Activated naive CD4-positive, alpha-beta T cell treated with anti-CD3 and anti-CD28 coated beads for 36 hours (primary cell): Measurements from ENCODE around the gene FGD6. TPM values are rescaled to one million over a fixed set of nuclear protein-coding genes. Genes with fewer than 3 reads are reported as not detected.
"Not testable (repeated sequence)": the region's sequence is repeated elsewhere in the genome, so short reads cannot be mapped to it uniquely, and the experiment has no call there.

Source experiments
- CTCF ChIA-PET: fragments of 350-600 bp; sonication (Branson Sonifier 250); formaldehyde crosslinking; loops from one replicate; lab custom pipeline; 2021; ENCODE audit warnings: antibody characterized with exemption; lab: Charles Lee
- DNase-seq: peaks from one replicate; pipeline ENCODE4 v3.0.0-alpha.2; 2020
- H3K27ac Mint-ChIP-seq: one replicate; pipeline ENCODE4 v1.8.0; 2021; ENCODE audit warnings: mild to moderate bottlenecking, mixed read lengths
- H3K27me3 Mint-ChIP-seq: one replicate; pipeline ENCODE4 v1.8.0; 2021; ENCODE audit warnings: low read depth, mixed read lengths
- H3K36me3 Mint-ChIP-seq: one replicate; pipeline ENCODE4 v1.8.0; 2021; ENCODE audit warnings: low read depth, mixed read lengths
- H3K4me1 Mint-ChIP-seq: one replicate; pipeline ENCODE4 v1.8.0; 2021; ENCODE audit warnings: low read depth, mixed read lengths
- H3K4me3 Mint-ChIP-seq: one replicate; pipeline ENCODE4 v1.8.0; 2021; ENCODE audit warnings: mild to moderate bottlenecking, moderate library complexity, mixed read lengths
- H3K9me3 Mint-ChIP-seq: one replicate; pipeline ENCODE4 v1.8.0; 2021; ENCODE audit warnings: mixed read lengths
- intact Hi-C: fragments of 100-400 bp; cut with micrococcal nuclease; formaldehyde crosslinking; loops from one replicate; pipeline ENCODE4 v1.15.1; 2023
- total RNA-seq, 2 experiments: library from RNA; stranded (reverse); gene quantifications; one replicate each; pipeline ENCODE4 v1.2.3, GENCODE V29; 2021

FGD6 gene
- total RNA-seq, 2 experiments from 2014 or later: 2.0 TPM

- no peak for DNase-seq
- Mint-ChIP-seq H3K27me3 (no peaks in the 10 kb centered on the region), H3K27ac (no peak overlapping the region), H3K4me3 (no peak overlapping the region), H3K4me1 (peaks cover 1% of the 10 kb centered on the region), H3K9me3 (no peaks in the 10 kb centered on the region), H3K36me3 (no peaks in the 10 kb centered on the region)
- intact Hi-C loops: no loop called here
- CTCF ChIA-PET: interaction anchor here (0.6 kb wide), 1 partner anchor 33 kb away, joined by 3 read pairs; no protein-coding TSS in a partner anchor
Measured at GRCh38 chr12:95150501-95150900, 66.8 kb downstream of the FGD6 start.

GRCh38 chr12:95147866-95148265, 69.4 kb downstream of the FGD6 start:
- no peaks in the 10 kb centered on the region for H3K36me3 Mint-ChIP-seq
- CTCF ChIA-PET: no interaction called here
- intact Hi-C loops: no loop called here
- no peaks in the 10 kb centered on the region for H3K27me3 Mint-ChIP-seq
- H3K27ac Mint-ChIP-seq: no peak overlapping the region
- H3K9me3 Mint-ChIP-seq: no peaks in the 10 kb centered on the region
- no peak for DNase-seq
- H3K4me1 Mint-ChIP-seq: peaks cover 1% of the 10 kb centered on the region
- H3K4me3 Mint-ChIP-seq: no peak overlapping the region

DNA sequence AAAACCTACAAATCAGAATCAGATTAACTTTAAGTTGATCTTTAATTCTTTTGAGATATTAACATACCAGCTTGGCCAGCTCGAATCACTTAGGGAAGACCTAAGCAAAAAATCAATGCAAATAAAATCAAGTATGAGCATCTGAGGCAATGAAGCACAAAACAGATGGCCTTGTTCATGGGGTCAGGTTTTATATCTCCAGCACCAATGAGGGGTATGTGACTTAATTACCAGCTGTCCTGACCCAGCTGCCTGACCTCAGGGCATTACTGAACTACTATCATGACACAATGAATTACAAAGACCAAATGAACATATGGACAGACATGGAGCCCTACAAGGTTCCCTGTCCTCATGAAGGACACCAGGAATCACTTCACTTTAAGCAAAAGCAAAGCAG, 70.5 kb downstream of the FGD6 start:
- no peaks in the 10 kb centered on the region for H3K36me3 Mint-ChIP-seq
- no peak overlapping the region for H3K27ac Mint-ChIP-seq
- no peaks in the 10 kb centered on the region for H3K9me3 Mint-ChIP-seq
- H3K4me1 Mint-ChIP-seq: peaks cover 1% of the 10 kb centered on the region
- no peak for DNase-seq
- CTCF ChIA-PET: interaction anchor here (1.1 to 1.9 kb wide), 2 partner anchors 16 to 30 kb away, joined by 3 to 4 read pairs; no protein-coding TSS in a partner anchor
- no peak overlapping the region for H3K4me3 Mint-ChIP-seq
- no peaks in the 10 kb centered on the region for H3K27me3 Mint-ChIP-seq
- intact Hi-C loops: no loop called here

GRCh38 chr12:95143621-95144205, 73.6 kb downstream of the FGD6 start:
- H3K9me3 Mint-ChIP-seq: no peaks in the 10 kb centered on the region
- no peak overlapping the region for H3K27ac Mint-ChIP-seq
- H3K4me1 Mint-ChIP-seq: peaks cover 1% of the 10 kb centered on the region
- no peaks in the 10 kb centered on the region for H3K27me3 Mint-ChIP-seq
- H3K36me3 Mint-ChIP-seq: no peaks in the 10 kb centered on the region
- intact Hi-C loops: no loop called here
- CTCF ChIA-PET: no interaction called here
- DNase-seq: no peak
- H3K4me3 Mint-ChIP-seq: no peak overlapping the region

DNA sequence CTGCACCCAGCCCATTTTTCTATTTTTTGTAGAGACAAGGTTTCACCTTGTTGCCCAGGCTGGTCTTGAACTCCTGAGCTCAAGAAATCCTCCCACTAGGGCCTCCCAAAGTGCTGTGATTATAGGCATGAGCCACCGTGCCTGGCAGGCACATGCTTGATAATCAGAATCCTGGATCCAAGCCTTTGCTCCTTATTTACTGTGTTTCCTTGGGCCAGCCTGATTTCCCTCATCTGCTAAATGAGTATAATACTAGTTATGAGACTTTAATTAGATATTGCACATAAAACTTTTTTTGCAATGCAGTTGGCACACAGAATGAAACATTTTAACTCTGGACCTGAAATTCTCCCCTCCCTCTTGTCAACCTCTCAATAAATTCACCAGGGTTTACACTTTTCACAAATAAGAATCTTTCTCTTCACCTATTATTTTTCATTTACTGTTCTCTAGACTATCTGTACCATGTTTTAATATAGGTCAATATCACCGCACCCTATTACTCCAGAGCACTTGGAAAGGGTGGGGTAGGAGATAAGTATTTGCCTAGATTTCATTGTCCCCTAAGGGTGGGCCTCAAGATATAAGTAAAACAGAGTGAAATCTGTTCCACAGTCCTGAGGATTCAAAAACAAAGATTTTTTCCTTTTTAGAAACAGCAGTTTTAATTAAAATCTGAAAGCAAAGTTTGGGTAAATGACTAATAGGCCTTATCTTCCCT, 74.7 kb downstream of the FGD6 start:
- H3K4me1 Mint-ChIP-seq: peaks cover 1% of the 10 kb centered on the region
- no peak overlapping the region for H3K4me3 Mint-ChIP-seq
- DNase-seq: no peak
- no peaks in the 10 kb centered on the region for H3K36me3 Mint-ChIP-seq
- intact Hi-C loops: no loop called here
- H3K27ac Mint-ChIP-seq: no peak overlapping the region
- H3K9me3 Mint-ChIP-seq: no peaks in the 10 kb centered on the region
- CTCF ChIA-PET: no interaction called here
- no peaks in the 10 kb centered on the region for H3K27me3 Mint-ChIP-seq

DNA sequence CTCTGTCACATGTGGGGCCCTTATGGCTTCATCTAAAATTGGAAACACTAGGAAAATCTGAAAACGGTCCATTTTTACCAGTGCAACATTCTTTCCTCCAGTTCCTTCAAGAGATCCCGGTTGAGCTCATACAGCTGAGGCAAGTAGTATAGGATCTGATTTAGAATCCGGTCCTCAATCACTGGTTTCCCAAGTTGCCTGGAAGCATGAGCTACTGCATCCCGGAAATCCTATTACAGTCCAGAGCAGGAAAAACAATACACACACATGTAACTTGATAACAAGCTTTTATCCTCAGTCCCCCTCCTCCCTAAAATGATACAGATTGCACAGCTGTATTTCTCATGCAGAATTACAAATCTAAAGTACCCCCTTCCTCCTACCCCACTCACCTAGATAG, 76.0 kb downstream of the FGD6 start:
- H3K27me3 Mint-ChIP-seq: no peaks in the 10 kb centered on the region
- no peak overlapping the region for H3K27ac Mint-ChIP-seq
- intact Hi-C loops: no loop called here
- no peak overlapping the region for H3K4me3 Mint-ChIP-seq
- CTCF ChIA-PET: no interaction called here
- H3K4me1 Mint-ChIP-seq: no peaks in the 10 kb centered on the region
- H3K36me3 Mint-ChIP-seq: no peaks in the 10 kb centered on the region
- no peak for DNase-seq
- no peaks in the 10 kb centered on the region for H3K9me3 Mint-ChIP-seq

GRCh38 chr12:95138031-95138430, 79.2 kb downstream of the FGD6 start:
- H3K4me3 Mint-ChIP-seq, H3K27me3 Mint-ChIP-seq, DNase-seq, H3K4me1 Mint-ChIP-seq, H3K9me3 Mint-ChIP-seq, H3K36me3 Mint-ChIP-seq, intact Hi-C loops, CTCF ChIA-PET, H3K27ac Mint-ChIP-seq: not testable (repeated sequence)

DNA sequence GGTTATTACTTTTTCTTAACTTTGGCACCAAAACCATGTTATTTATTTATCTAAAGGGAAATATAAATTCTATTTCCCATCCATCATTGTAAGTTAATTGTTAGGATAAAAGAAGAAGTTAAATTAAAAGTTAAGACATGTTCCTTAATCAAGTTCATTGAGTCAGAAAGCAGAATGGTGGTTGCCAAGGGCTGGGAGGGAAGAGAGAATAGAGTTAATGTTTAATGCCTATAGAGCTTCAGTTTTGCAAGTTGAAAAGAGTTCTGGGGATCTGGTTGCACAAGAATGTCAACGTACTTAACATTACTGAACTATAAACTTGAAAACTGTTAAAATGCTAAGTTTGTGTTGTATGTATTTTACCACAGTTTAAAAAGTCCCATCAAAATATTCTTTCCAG, 80.7 kb downstream of the FGD6 start:
- DNase-seq: no peak
- Mint-ChIP-seq H3K9me3 (no peaks in the 10 kb centered on the region), H3K27me3 (no peaks in the 10 kb centered on the region), H3K27ac (no peak overlapping the region), H3K4me3 (no peak overlapping the region), H3K36me3 (no peaks in the 10 kb centered on the region), H3K4me1 (no peaks in the 10 kb centered on the region)
- CTCF ChIA-PET: no interaction called here
- intact Hi-C loops: no loop called here

DNA sequence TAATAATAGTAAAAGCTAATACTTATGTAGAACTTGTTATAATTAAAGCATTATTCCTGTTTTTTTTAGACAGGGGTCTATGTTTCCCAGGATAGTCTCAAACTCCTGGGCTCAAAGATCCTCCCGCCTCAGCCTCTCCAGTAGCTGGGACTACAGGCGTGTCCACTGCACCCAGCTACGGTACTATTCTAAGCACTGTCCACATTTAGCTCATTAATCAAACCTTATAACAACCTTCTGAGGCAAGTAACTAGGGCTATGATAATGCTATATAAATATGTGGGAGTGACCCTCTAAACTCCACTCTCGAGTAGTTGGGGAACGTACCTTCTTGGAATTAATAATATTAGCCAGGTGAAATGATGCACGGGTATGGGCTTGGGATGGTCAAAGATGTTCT, 83.2 kb downstream of the FGD6 start:
- no peaks in the 10 kb centered on the region for H3K27me3 Mint-ChIP-seq

DNA sequence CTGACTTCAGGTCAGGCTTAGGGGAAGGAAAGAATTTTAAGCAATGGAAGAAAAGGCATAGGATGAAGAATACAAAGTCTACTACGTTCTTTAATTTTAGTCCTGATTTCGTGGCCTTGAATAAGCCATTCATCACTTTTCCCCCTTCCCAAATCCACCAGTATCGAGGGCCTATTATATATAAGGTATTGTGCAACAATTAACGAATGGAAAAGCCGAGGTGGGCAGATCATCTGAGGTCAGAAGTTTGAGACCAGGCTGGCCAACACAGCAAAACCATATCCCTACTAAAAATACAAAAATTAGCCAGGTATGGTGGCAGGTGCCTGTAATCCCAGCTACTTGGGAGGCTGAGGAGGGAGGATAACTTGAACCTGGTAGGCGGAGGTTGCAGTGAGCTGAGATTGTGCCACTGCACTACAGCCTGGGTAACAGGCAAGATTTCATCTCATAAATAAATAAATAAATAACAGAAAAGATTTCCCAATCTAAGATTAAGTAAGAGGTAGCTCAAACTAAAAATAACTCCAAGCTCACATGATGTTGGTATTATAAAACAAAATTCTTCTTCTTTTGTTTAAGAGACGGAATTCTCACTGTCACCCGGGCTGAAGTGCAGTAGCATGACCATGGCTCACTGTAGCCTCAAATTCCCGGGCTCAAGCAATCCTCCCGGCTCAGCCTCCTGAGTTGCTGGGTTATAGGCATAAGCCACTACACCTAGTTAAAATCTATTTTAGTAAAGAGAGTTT, 85.5 kb downstream of the FGD6 start:
- intact Hi-C loops: no loop called here

More for the DNA sequence above, 83.2 kb downstream of the FGD6 start:
- no peak overlapping the region for H3K4me3 Mint-ChIP-seq
- DNase-seq: no peak
- CTCF ChIA-PET: interaction anchor here (0.6 to 0.8 kb wide), 2 partner anchors 19 to 386 kb away, joined by 3 to 4 read pairs; no protein-coding TSS in a partner anchor
- intact Hi-C loops: no loop called here
- H3K4me1 Mint-ChIP-seq: no peaks in the 10 kb centered on the region
- no peaks in the 10 kb centered on the region for H3K9me3 Mint-ChIP-seq
- H3K36me3 Mint-ChIP-seq: no peaks in the 10 kb centered on the region
- H3K27ac Mint-ChIP-seq: no peak overlapping the region

DNA sequence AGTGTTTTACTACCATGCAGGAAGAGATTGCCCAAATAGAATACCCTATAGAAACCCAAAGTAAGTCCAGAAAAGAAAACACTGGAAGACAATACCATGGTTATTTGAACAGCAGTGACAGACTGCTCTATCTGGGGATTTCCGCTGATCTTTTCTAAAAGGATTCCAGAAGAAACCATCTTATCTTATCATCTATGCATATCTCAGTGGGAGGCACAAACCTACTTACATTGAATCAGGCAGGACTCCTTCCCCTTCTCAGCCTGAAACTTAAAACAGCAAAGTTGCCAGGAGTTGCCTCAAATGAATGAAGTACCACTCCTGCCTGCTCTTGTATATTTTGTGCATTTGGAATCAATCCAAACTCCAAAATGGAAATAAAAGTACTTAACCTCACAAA, 87.2 kb downstream of the FGD6 start:
- no peak for DNase-seq
- intact Hi-C loops: no loop called here
- Mint-ChIP-seq H3K27me3 (no peaks in the 10 kb centered on the region), H3K4me3 (no peak overlapping the region), H3K9me3 (no peaks in the 10 kb centered on the region), H3K27ac (no peak overlapping the region), H3K4me1 (no peaks in the 10 kb centered on the region), H3K36me3 (no peaks in the 10 kb centered on the region)
- CTCF ChIA-PET: interaction anchor here (0.6 kb wide), 1 partner anchor 20 kb away, joined by 3 read pairs; no protein-coding TSS in a partner anchor

More for the DNA sequence above, 85.5 kb downstream of the FGD6 start:
- no peaks in the 10 kb centered on the region for H3K27me3 Mint-ChIP-seq
- no peak overlapping the region for H3K27ac Mint-ChIP-seq
- H3K36me3 Mint-ChIP-seq: no peaks in the 10 kb centered on the region
- H3K4me1 Mint-ChIP-seq: no peaks in the 10 kb centered on the region
- no peaks in the 10 kb centered on the region for H3K9me3 Mint-ChIP-seq
- CTCF ChIA-PET: interaction anchor here (1.0 kb wide), 1 partner anchor 15 kb away, joined by 3 read pairs; no protein-coding TSS in a partner anchor
- H3K4me3 Mint-ChIP-seq: no peak overlapping the region
- no peak for DNase-seq

DNA sequence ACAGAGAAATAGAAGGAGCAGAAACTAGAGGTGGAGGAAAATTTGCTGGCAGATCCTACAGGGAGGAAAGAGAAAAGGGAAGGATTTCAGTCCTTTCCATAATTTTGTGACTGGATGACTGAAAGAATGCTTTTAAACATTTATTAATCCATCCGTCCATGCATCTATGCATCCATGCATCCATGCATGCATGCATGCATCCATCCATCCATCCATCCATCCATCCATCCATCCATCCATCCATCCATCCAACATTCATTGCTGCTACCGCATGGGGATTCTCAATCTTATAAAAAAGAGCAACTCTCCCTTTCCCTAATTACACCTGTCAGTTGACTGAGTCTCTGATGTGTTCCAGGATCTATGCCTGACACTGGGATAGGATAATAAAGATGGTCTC, 88.2 kb downstream of the FGD6 start:
- H3K9me3 Mint-ChIP-seq: no peaks in the 10 kb centered on the region
- intact Hi-C loops: no loop called here
- no peaks in the 10 kb centered on the region for H3K36me3 Mint-ChIP-seq
- no peak overlapping the region for H3K27ac Mint-ChIP-seq
- no peak for DNase-seq
- no peak overlapping the region for H3K4me3 Mint-ChIP-seq
- no peaks in the 10 kb centered on the region for H3K27me3 Mint-ChIP-seq
- no peaks in the 10 kb centered on the region for H3K4me1 Mint-ChIP-seq
- CTCF ChIA-PET: no interaction called here
